GM12878 (cell line): ENCODE data around the gene NFE2L2. TPM values are rescaled to one million over a fixed set of nuclear protein-coding genes. Genes with fewer than 3 reads are reported as not detected.

Source experiments
- ATAC-seq: fragments of 200-7000 bp; cut with Tn5 transposase; 3 replicates; pipeline ENCODE4 v1.9.1; 2020; ENCODE audit warnings: mild to moderate bottlenecking, moderate library complexity
- BruUV-seq: library from RNA; stranded (reverse); fragments of 400-500 nt; replicated peaks from 2 replicates; lab custom pipeline; 2021; lab: Mats Ljungman, UMichigan
- CTCF ChIA-PET: fragments of 300-600 bp; sonication (Branson Sonifier 250); formaldehyde crosslinking; extraction: SDS; loops from one replicate; lab custom pipeline; 2021; ENCODE audit warnings: inconsistent platforms; lab: Yijun Ruan, JAX
- POLR2A ChIA-PET: fragments of 350-600 bp; formaldehyde crosslinking; extraction: SDS; loops from one replicate; lab custom pipeline; 2021; ENCODE audit warnings: inconsistent platforms; lab: Charles Lee
- RAD21 ChIA-PET: fragments of 300-600 bp; sonication (Branson Sonifier 250); formaldehyde crosslinking; loops from one replicate; lab custom pipeline; 2023; ENCODE audit warnings: antibody characterized with exemption; ENCODE audit not compliant: unreplicated experiment; lab: Charles Lee
- SMC1A ChIA-PET: fragments of 300-600 bp; sonication (Branson Sonifier 250); formaldehyde crosslinking; loops from one replicate; lab custom pipeline; 2023; ENCODE audit not compliant: unreplicated experiment, uncharacterized antibody; lab: Charles Lee
- DNase-seq: peaks from one replicate; pipeline ENCODE4 v3.0.0-alpha.2; 2011; ENCODE audit warnings: low read depth, low spot score
- FAIRE-seq: peaks from 3 replicates; lab custom pipeline; 2011; peaks lifted over from hg19 to GRCh38; lab: Jason Lieb, UNC
- H2AFZ ChIP-seq: 2 replicates; pipeline ENCODE4 v1.6.0; 2011; ENCODE audit warnings: low read depth, low read length, control low read depth; ENCODE audit not compliant: control insufficient read depth
- H3K27ac ChIP-seq: 2 replicates; pipeline ENCODE4 v1.5.1; 2011; ENCODE audit warnings: control low read depth; ENCODE audit not compliant: control insufficient read depth, insufficient read depth
- H3K27me3 ChIP-seq, 2 experiments: replicated peaks in 1 of 2; 2 replicates each; pipeline versions ENCODE4 v1.6.0 to v1.6.1; 2011; ENCODE audit warnings: low read length in 1 of 2; ENCODE audit not compliant: control insufficient read depth in 2 of 2, insufficient read depth in 2 of 2
- H3K36me3 ChIP-seq, 2 experiments: 2 replicates each; pipeline ENCODE4 v1.5.1; 2011; ENCODE audit warnings: low read length in 1 of 2; ENCODE audit not compliant: control insufficient read depth in 2 of 2, insufficient read depth in 2 of 2
- H3K4me1 ChIP-seq: 2 replicates; pipeline ENCODE4 v1.6.1; 2011; ENCODE audit warnings: mild to moderate bottlenecking, low read length, moderate library complexity, mixed read lengths; ENCODE audit not compliant: control insufficient read depth, insufficient read depth
- H3K4me2 ChIP-seq: 2 replicates; pipeline ENCODE4 v1.6.0; 2011; ENCODE audit warnings: control low read depth; ENCODE audit not compliant: control insufficient read depth, insufficient read depth
- H3K4me3 ChIP-seq: fragments of 200-600 bp; sonication (generic); 2 replicates; pipeline ENCODE4 v1.5.1; 2016
- H3K79me2 ChIP-seq: 2 replicates; pipeline ENCODE4 v1.6.0; 2011; ENCODE audit warnings: low read length; ENCODE audit not compliant: control insufficient read depth, insufficient read depth
- H3K9ac ChIP-seq: 2 replicates; pipeline ENCODE4 v1.8.0; 2011; ENCODE audit warnings: low read length, control low read depth, mixed read lengths; ENCODE audit not compliant: control insufficient read depth, insufficient read depth
- H3K9me3 ChIP-seq: replicated peaks from 3 replicates; pipeline ENCODE4 v1.5.1; 2011; ENCODE audit warnings: mild to moderate bottlenecking, low read length; ENCODE audit not compliant: control insufficient read depth, insufficient read depth
- H4K20me1 ChIP-seq: 2 replicates; pipeline ENCODE4 v1.6.0; 2011; ENCODE audit not compliant: control insufficient read depth, insufficient read depth
- BACH1 ChIP-seq: fragments of 450-650 bp; IDR thresholded peaks from 2 replicates; pipeline ENCODE4 v1.6.1; 2017; ENCODE audit warnings: mild to moderate bottlenecking, borderline replicate concordance
- CEBPB ChIP-seq, 2 experiments: fragments of 150-350 bp in 1 of 2; IDR thresholded peaks; 2 replicates each; pipeline ENCODE4 v1.6.1; 2012 to 2014; ENCODE audit warnings: low read depth in 2 of 2, low read length in 2 of 2, borderline replicate concordance in 1 of 2, inconsistent platforms in 1 of 2
- FOXM1 ChIP-seq: IDR thresholded peaks from 2 replicates; pipeline ENCODE4 v1.6.1; 2012; ENCODE audit warnings: low read depth, mild to moderate bottlenecking, inconsistent platforms, low read length, moderate library complexity
- GABPA ChIP-seq: IDR thresholded peaks from 2 replicates; pipeline ENCODE4 v1.6.1; 2014; ENCODE audit warnings: antibody characterized with exemption, low read depth, mild to moderate bottlenecking, inconsistent platforms
- GATAD2B ChIP-seq: fragments of 450-650 bp; conservative IDR thresholded peaks from 2 replicates; pipeline ENCODE4 v1.6.1; 2017; ENCODE audit warnings: low read depth, mild to moderate bottlenecking, moderate library complexity
- KAT2A ChIP-seq: conservative IDR thresholded peaks from 2 replicates; pipeline ENCODE4 v1.6.1; 2011; ENCODE audit warnings: low read depth, low read length; ENCODE audit not compliant: control insufficient read depth
- MYB ChIP-seq: fragments of 150-350 bp; IDR thresholded peaks from 2 replicates; pipeline ENCODE4 v1.6.1; 2014; ENCODE audit warnings: mild to moderate bottlenecking, low read depth, low read length, borderline replicate concordance
- POLR2A ChIP-seq: IDR thresholded peaks from 2 replicates; pipeline ENCODE4 v1.6.1; 2011; ENCODE audit warnings: low read depth, mild to moderate bottlenecking, low read length
- POLR2AphosphoS2 ChIP-seq: IDR thresholded peaks from 2 replicates; pipeline ENCODE4 v1.6.1; 2011; ENCODE audit warnings: low read depth, mild to moderate bottlenecking, low read length, improper control_type of control experiment, moderate library complexity
- POLR2AphosphoS5 ChIP-seq: IDR thresholded peaks from 2 replicates; pipeline ENCODE4 v1.6.1; 2011; ENCODE audit warnings: mild to moderate bottlenecking, low read length, inconsistent platforms
- POU2F2 ChIP-seq: IDR thresholded peaks from 3 replicates; pipeline ENCODE4 v1.6.1; 2011; ENCODE audit warnings: low read depth, mild to moderate bottlenecking, low read length, borderline replicate concordance
- RBBP5 ChIP-seq: fragments of 200-600 bp; sonication (generic); conservative IDR thresholded peaks from 2 replicates; pipeline ENCODE4 v1.6.1; 2016
- WGBS: methylation state at CpG from one replicate; pipeline ENCODE4 v1.1.6; 2016; ENCODE audit warnings: low lambda C conversion rate; ENCODE audit not compliant: insufficient replicate concordance, insufficient coverage; ENCODE audit errors: missing lambda C conversion rate; 5-methylcytosine and 5-hydroxymethylcytosine counted together
- in situ Hi-C: fragments of 300-500 bp; cut with MboI; formaldehyde crosslinking; loops from 9 replicates; pipeline ENCODE4 v1.14.3; 2018; ENCODE audit warnings: mixed read lengths
- intact Hi-C: fragments of 100-400 bp; cut with micrococcal nuclease; formaldehyde crosslinking; loops from one replicate; pipeline ENCODE4 v1.14.2; 2022; ENCODE audit not compliant: unreplicated experiment
- polyA plus RNA-seq, 11 experiments: library from polyadenylated mRNA; depleted of rRNA in 4 of 11; unstranded in 6 of 11; stranded (reverse) in 5 of 11; fragments of >200 nt; fragmentation: Nextera tagmentation in 4 of 11; fragmentation: Illumina TruSeq in 1 of 11; extraction: Ambion mirVana in 4 of 11; extraction: Trizol in 1 of 11; gene quantifications; 1 replicate in 1 of 11; 2 replicates in 10 of 11; pipeline versions ENCODE4 v1.2.1 to v1.2.3, GENCODE V29; 2011 to 2016; ENCODE audit warnings: inconsistent platforms in 2 of 11, missing spikeins in 2 of 11, low read depth in 1 of 11
- total RNA-seq, 4 experiments: library from RNA; depleted of rRNA in 3 of 4; stranded (reverse); fragments of >200 nt in 3 of 4; fragmentation: Illumina TruSeq in 1 of 4; extraction: Trizol in 1 of 4; gene quantifications; 2 replicates each; pipeline versions ENCODE4 v1.2.1 to v1.2.3, GENCODE V29; 2013 to 2021
- TF ChIP-seq, protein P1 (sequence below): IDR thresholded peaks from 2 replicates; pipeline ENCODE4 v1.6.1; 2012; ENCODE audit warnings: low read depth, low read length, improper control_type of control experiment
- TF ChIP-seq, protein P2 (sequence below): fragments of 450-650 bp; IDR thresholded peaks from 2 replicates; pipeline ENCODE4 v1.6.1; 2016; ENCODE audit warnings: mild to moderate bottlenecking

NFE2L2 gene
- total and polyA plus RNA-seq, 10 of the 15 experiments (the other 5 are each of a cell fraction or from before 2014, with no cell fraction given), result 18.4 to 69.8 (median 37.1) TPM

DNA sequence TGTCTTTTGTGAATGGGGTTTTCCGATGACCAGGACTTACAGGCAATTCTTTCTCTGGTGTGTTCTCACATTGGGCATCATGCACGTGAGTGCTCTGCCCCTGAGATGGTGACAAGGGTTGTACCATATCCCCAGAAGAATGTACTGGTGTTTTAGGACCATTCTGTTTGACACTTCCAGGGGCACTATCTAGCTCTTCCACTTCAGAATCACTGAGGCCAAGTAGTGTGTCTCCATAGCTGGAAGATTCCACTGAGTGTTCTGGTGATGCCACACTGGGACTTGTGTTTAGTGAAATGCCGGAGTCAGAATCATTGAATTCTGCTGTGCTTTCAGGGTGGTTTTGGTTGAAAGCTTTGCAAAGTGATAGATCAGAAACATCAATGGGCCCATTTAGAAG, 33.3 kb downstream of the NFE2L2 start:
- Histone ChIP-seq H3K36me3 (peaks cover 11 to 13% of the 10 kb centered on the region in 2 experiments), H4K20me1 (no peaks in the 10 kb centered on the region), H3K79me2 (peaks cover 8% of the 10 kb centered on the region), H3K4me1 (no peaks in the 10 kb centered on the region), H3K4me3 (no peak overlapping the region), H3K27me3 (no peaks in the 10 kb centered on the region), H3K9ac (no peak overlapping the region), H3K27ac (no peak overlapping the region), H2AFZ (no peak overlapping the region), H3K9me3 (no peaks in the 10 kb centered on the region), H3K4me2 (no peak overlapping the region)
- intact Hi-C loops (no loop called here), in situ Hi-C loops (no loop called here)
- ChIA-PET POLR2A (interaction anchor here (0.8 to 2.4 kb wide), 5 partner anchors 8 to 33 kb away, joined by 3 to 5 read pairs (median 5); partner anchors contain the start of gene NFE2L2), CTCF (interaction anchor here (1.3 to 2.2 kb wide), 4 partner anchors 10 to 65 kb away, joined by 3 to 9 read pairs (median 6); no protein-coding TSS in a partner anchor), RAD21 (interaction anchor here (1.2 kb wide), 1 partner anchor 66 kb away, joined by 4 read pairs; no protein-coding TSS in a partner anchor), SMC1A (interaction anchor here (0.7 to 2.8 kb wide), 8 partner anchors 9 to 65 kb away, joined by 3 to 12 read pairs (median 3); no protein-coding TSS in a partner anchor)
- ATAC-seq (no peak), FAIRE-seq (no peak), DNase-seq (no peak)
- TF ChIP-seq GABPA (no peak), KAT2A (no peak), POLR2A (peak; percentile 50; the same call in 1 of the 2 replicates)
- 98% methylated on average over 3 of the region's 3 CpGs for WGBS
- no TSS peak for BruUV-seq

DNA sequence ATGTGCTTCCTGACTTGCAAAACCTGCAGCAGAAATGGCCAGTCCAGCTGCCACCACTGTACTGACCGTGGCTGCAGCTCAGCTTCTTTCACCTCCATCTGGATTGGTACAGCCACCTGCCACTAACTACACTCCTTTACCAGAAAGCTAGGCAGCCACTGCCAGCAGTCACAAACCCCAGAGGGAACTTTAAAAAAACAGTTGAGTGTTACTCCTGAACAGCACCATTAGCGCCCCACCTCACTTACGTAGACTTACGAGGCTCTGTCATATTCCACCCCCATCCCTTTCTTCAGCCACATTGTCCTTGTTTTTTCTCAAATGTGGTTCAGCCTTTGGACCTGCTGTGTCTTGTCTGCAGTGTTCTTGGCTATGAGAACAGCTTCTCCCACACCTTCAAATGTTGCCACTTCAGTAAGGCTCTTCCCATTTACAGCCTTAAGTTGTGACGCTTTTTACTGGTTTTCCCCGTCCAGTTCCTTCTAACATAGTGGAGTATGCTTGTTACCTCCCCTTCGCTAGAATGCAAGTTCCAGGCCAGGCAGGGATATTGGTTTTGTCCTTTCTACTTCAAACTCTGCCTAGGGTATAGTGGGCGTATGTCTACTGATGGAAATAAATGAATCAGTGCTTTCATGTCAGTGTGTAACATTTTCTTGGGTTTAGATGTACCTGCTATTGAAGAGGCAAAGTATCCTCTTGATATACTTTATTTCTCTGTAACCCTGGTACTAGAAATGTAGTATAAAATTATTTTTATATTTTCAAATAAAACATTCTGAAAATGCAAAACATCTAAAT, 34.9 kb downstream of the NFE2L2 start:
- H3K27ac ChIP-seq, result no peak overlapping the region
- H3K4me2 ChIP-seq, result no peak overlapping the region
- H4K20me1 ChIP-seq, result no peaks in the 10 kb centered on the region
- no peak overlapping the region for H2AFZ ChIP-seq
- no peak overlapping the region for H3K4me3 ChIP-seq
- DNase-seq (no peak), FAIRE-seq (no peak), ATAC-seq (peak; percentile 17)
- SMC1A ChIA-PET, result interaction anchor here (0.8 to 1.7 kb wide), 6 partner anchors 8 to 166 kb away, joined by 3 to 5 read pairs (median 3); no protein-coding TSS in a partner anchor
- H3K9ac ChIP-seq, result no peak overlapping the region
- BruUV-seq, result no TSS peak
- in situ Hi-C loops (no loop called here), intact Hi-C loops (no loop called here)
- 95% methylated on average over 8 of the region's 8 CpGs for WGBS
- POLR2A ChIA-PET, result no interaction called here
- RAD21 ChIA-PET, result interaction anchor here (1.0 to 2.2 kb wide), 2 partner anchors 36 to 64 kb away, joined by 3 to 10 read pairs; no protein-coding TSS in a partner anchor
- CTCF ChIA-PET, result interaction anchor here (0.9 to 2.7 kb wide), 6 partner anchors 33 to 67 kb away, joined by 3 to 11 read pairs (median 4); no protein-coding TSS in a partner anchor
- no peaks in the 10 kb centered on the region for H3K9me3 ChIP-seq
- no peaks in the 10 kb centered on the region for H3K4me1 ChIP-seq
- H3K36me3 ChIP-seq, result peaks cover 11% of the 10 kb centered on the region in 2 experiments
- H3K79me2 ChIP-seq, result no peaks in the 10 kb centered on the region; the same call in 1 of the 2 replicates
- H3K27me3 ChIP-seq, result no peaks in the 10 kb centered on the region
- TF ChIP-seq FOXM1, result no peak
- TF ChIP-seq RBBP5, result no peak
- peak; percentile 69 for TF ChIP-seq POLR2AphosphoS5
- TF ChIP-seq GATAD2B, result no peak
- TF ChIP-seq MYB, result no peak
- no peak; the same call in 1 of the 2 replicates for TF ChIP-seq POLR2AphosphoS2
- TF ChIP-seq CEBPB (IDR thresholded peaks at IDR 0.05; ENCODE audit: borderline replicate concordance in 1 of 2, low read depth in 2 of 2, low read length in 2 of 2), result no peak
- TF ChIP-seq POU2F2, result 0 out of 3 replicates have a peak, but pooled peaks have one; percentile 12
- TF ChIP-seq, protein P1, sequence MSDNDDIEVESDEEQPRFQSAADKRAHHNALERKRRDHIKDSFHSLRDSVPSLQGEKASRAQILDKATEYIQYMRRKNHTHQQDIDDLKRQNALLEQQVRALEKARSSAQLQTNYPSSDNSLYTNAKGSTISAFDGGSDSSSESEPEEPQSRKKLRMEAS, result no peak
- TF ChIP-seq, protein P2, sequence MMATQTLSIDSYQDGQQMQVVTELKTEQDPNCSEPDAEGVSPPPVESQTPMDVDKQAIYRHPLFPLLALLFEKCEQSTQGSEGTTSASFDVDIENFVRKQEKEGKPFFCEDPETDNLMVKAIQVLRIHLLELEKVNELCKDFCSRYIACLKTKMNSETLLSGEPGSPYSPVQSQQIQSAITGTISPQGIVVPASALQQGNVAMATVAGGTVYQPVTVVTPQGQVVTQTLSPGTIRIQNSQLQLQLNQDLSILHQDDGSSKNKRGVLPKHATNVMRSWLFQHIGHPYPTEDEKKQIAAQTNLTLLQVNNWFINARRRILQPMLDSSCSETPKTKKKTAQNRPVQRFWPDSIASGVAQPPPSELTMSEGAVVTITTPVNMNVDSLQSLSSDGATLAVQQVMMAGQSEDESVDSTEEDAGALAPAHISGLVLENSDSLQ, result no peak
- TF ChIP-seq BACH1, result no peak
- TF ChIP-seq POLR2A, result peak; percentile 61
